AG10803 (cell line): ENCODE data around the gene CCDC138.

ENCODE experiments used
- DNase-seq: peaks from one replicate; pipeline ENCODE4 v3.0.0; 2010; ENCODE audit warnings: low read depth
- H3K4me3 ChIP-seq: 2 replicates; pipeline ENCODE4 v1.5.1; 2011; ENCODE audit warnings: mild to moderate bottlenecking, low read length, control low read depth
- CTCF ChIP-seq: conservative IDR thresholded peaks from 2 replicates; pipeline ENCODE4 v1.5.1; 2011; ENCODE audit warnings: mild to moderate bottlenecking, low read length, control low read depth, inconsistent platforms

The CCDC138 gene

GRCh38 chr2:108923019-108923700 lies 136.6 kb downstream of the CCDC138 start:
- no peak for TF ChIP-seq CTCF
- DNase-seq, result no peak
- no peak overlapping the region for H3K4me3 ChIP-seq

GRCh38 chr2:108923736-108924579 lies 137.4 kb downstream of the CCDC138 start:
- H3K4me3 ChIP-seq, result no peak overlapping the region
- no peak for TF ChIP-seq CTCF
- no peak for DNase-seq

GRCh38 chr2:108924580-108925251 lies 138.1 kb downstream of the CCDC138 start:
- DNase-seq, result no peak
- no peak overlapping the region for H3K4me3 ChIP-seq
- TF ChIP-seq CTCF, result no peak

- no peak overlapping the region for H3K4me3 ChIP-seq
- DNase-seq, result no peak
- TF ChIP-seq CTCF, result no peak
These were observed 138.7 kb downstream of the CCDC138 start for GRCh38 chr2:108925286-108925685.

- TF ChIP-seq CTCF, result no peak
- no peak for DNase-seq
- H3K4me3 ChIP-seq, result no peak overlapping the region
These were observed 139.2 kb downstream of the CCDC138 start for GRCh38 chr2:108925735-108926134.
